OCI-LY3 (cell line): Measurements from ENCODE around the gene MEX3A.

Source experiments
- H2AFZ ChIP-seq: fragments of 200-600, 300-600 bp; shearing (Covaris generic); 2 replicates; pipeline ENCODE4 v1.6.0; 2014; ENCODE audit warnings: antibody characterized with exemption, low read depth, low read length
- H3K27ac ChIP-seq: fragments of 200-600, 300-600 bp; sonication (generic); 2 replicates; pipeline ENCODE4 v1.5.1; 2014; ENCODE audit warnings: mild to moderate bottlenecking, low read length, moderate library complexity, mixed read lengths
- H3K27me3 ChIP-seq: fragments of 200-600, 300-600 bp; sonication (generic); 2 replicates; pipeline ENCODE4 v1.6.1; 2014; ENCODE audit warnings: low read depth, low read length, mixed read lengths
- H3K36me3 ChIP-seq: fragments of 200-600, 300-600 bp; sonication (generic); replicated peaks from 2 replicates; pipeline ENCODE3; 2014; ENCODE audit warnings: low read depth, low read length, mixed read lengths
- H3K4me1 ChIP-seq: fragments of 300-600, 200-600 bp; sonication (generic); 2 replicates; pipeline ENCODE4 v1.6.1; 2014; ENCODE audit warnings: low read length, mixed read lengths
- H3K4me2 ChIP-seq: fragments of 200-600, 300-600 bp; sonication (generic); 2 replicates; pipeline ENCODE4 v1.6.1; 2014; ENCODE audit warnings: low read length, mixed read lengths
- H3K4me3 ChIP-seq: fragments of 300-600, 200-600 bp; sonication (generic); 2 replicates; pipeline ENCODE4 v1.5.1; 2014; ENCODE audit warnings: antibody characterized with exemption, mild to moderate bottlenecking, low read length, moderate library complexity
- H3K79me2 ChIP-seq: fragments of 300-600, 200-600 bp; shearing (Covaris generic); 2 replicates; pipeline ENCODE4 v1.6.1; 2014; ENCODE audit warnings: mild to moderate bottlenecking, low read length, mixed read lengths
- H3K9ac ChIP-seq: fragments of 300-600, 200-600 bp; shearing (Covaris generic); 2 replicates; pipeline ENCODE4 v1.6.0; 2014; ENCODE audit warnings: mild to moderate bottlenecking, low read length, moderate library complexity
- H3K9me3 ChIP-seq: fragments of 200-600, 300-600 bp; shearing (Covaris generic); 2 replicates; pipeline ENCODE4 v1.6.1; 2014; ENCODE audit warnings: low read length, mixed read lengths; ENCODE audit not compliant: insufficient read depth
- H4K20me1 ChIP-seq: fragments of 200-600, 300-600 bp; sonication (generic); 2 replicates; pipeline ENCODE4 v1.6.1; 2016; ENCODE audit warnings: low read length, mixed read lengths; ENCODE audit not compliant: insufficient read depth
- EZH2phosphoT487 ChIP-seq: fragments of 200-600 bp; shearing (Covaris generic); IDR thresholded peaks from 2 replicates; pipeline ENCODE4 v1.6.1; 2018; ENCODE audit warnings: antibody characterized with exemption, mixed run types, low read depth
- TF ChIP-seq, protein P1 (sequence below): fragments of 200-600, 300-600 bp; sonication (generic); IDR thresholded peaks from 2 replicates; pipeline ENCODE4 v1.5.1; 2014; ENCODE audit warnings: antibody characterized with exemption, low read length, low read depth

The MEX3A gene

DNA sequence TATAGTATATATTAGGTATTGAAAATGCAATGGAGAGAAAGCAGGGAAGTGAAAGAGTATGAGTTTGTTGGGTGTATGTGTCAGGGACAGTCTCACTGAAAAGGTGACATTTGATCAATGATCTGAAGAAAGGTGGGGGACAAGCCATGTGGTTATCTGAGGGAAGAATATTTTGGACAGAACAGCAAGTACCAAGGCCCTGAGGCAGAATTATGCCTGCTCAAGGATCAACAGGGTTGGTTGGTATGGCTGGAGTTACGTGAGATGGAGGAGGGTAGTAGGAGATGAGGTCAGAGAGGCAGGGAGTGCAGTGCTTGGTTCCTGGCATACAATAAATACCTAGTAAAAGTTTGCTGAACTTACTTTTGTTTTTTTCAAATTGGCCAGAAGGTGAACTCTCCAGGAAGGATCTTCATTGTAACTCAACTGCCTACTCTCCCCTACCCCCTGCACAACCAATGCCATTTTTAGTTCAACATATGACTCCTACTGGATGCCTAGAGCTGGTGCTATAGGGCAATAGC is 25.9 kb downstream of the MEX3A start:
- no peak overlapping the region for H3K4me3 ChIP-seq
- no peaks in the 10 kb centered on the region for H3K9me3 ChIP-seq
- no peaks in the 10 kb centered on the region for H4K20me1 ChIP-seq
- H3K27ac ChIP-seq, result no peak overlapping the region
- peaks cover 12% of the 10 kb centered on the region for H3K4me1 ChIP-seq
- peaks cover 21% of the 10 kb centered on the region for H3K79me2 ChIP-seq
- H3K9ac ChIP-seq, result no peak overlapping the region
- H3K4me2 ChIP-seq, result no peak overlapping the region
- no peaks in the 10 kb centered on the region for H3K27me3 ChIP-seq
- TF ChIP-seq, protein P1, sequence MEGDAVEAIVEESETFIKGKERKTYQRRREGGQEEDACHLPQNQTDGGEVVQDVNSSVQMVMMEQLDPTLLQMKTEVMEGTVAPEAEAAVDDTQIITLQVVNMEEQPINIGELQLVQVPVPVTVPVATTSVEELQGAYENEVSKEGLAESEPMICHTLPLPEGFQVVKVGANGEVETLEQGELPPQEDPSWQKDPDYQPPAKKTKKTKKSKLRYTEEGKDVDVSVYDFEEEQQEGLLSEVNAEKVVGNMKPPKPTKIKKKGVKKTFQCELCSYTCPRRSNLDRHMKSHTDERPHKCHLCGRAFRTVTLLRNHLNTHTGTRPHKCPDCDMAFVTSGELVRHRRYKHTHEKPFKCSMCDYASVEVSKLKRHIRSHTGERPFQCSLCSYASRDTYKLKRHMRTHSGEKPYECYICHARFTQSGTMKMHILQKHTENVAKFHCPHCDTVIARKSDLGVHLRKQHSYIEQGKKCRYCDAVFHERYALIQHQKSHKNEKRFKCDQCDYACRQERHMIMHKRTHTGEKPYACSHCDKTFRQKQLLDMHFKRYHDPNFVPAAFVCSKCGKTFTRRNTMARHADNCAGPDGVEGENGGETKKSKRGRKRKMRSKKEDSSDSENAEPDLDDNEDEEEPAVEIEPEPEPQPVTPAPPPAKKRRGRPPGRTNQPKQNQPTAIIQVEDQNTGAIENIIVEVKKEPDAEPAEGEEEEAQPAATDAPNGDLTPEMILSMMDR, result no peak
- no peak for TF ChIP-seq EZH2phosphoT487
- H2AFZ ChIP-seq, result no peak overlapping the region
- no peaks in the 10 kb centered on the region for H3K36me3 ChIP-seq

DNA sequence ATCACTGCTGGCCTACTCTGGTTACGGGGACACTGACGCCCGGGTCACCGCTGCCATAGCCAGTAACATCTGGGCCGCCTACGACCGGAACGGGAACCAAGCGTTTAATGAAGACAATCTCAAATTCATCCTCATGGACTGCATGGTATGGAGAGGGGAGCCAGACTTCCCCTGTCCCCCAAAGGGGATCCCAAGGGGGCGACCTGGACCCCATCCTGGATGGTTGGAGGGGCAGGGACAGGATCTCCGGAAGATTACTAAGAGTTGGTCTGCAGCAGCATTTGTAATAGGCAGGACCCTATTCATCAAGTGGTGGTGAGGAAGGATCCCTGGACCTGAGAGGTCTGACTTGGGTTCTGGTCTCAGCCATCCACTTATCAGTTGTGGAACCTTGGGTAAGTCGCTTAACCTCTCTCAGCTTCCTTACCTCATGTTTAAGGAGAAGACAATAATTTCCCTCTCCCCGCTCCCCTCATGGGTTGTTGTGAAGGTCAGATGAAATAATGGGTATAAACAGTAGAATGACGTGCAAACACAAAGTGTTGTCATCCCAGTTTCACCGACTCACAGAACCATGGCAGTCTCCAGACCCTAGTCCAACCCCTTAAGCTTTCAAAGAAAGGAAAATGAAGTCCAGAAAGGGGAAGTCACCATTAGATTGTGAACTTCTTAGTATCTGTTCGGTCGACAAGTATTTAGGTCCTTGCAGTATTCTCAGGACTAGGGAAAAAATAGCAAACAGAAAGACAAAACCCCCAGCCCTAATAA is 26.8 kb downstream of the MEX3A start:
- H3K9ac ChIP-seq, result peak overlapping the region; percentile 96
- H3K27ac ChIP-seq, result peak overlapping the region; percentile 59
- H4K20me1 ChIP-seq, result no peaks in the 10 kb centered on the region
- no peaks in the 10 kb centered on the region for H3K9me3 ChIP-seq
- peak overlapping the region; percentile 86 for H3K4me3 ChIP-seq
- peaks cover 12% of the 10 kb centered on the region for H3K4me1 ChIP-seq
- H3K79me2 ChIP-seq, result peaks cover 21% of the 10 kb centered on the region
- H3K27me3 ChIP-seq, result no peaks in the 10 kb centered on the region
- TF ChIP-seq, protein P1, result no peak
- no peak for TF ChIP-seq EZH2phosphoT487
- peak overlapping the region; percentile 89 for H3K4me2 ChIP-seq
- H2AFZ ChIP-seq, result peak overlapping the region; percentile 89
- H3K36me3 ChIP-seq, result no peaks in the 10 kb centered on the region

DNA sequence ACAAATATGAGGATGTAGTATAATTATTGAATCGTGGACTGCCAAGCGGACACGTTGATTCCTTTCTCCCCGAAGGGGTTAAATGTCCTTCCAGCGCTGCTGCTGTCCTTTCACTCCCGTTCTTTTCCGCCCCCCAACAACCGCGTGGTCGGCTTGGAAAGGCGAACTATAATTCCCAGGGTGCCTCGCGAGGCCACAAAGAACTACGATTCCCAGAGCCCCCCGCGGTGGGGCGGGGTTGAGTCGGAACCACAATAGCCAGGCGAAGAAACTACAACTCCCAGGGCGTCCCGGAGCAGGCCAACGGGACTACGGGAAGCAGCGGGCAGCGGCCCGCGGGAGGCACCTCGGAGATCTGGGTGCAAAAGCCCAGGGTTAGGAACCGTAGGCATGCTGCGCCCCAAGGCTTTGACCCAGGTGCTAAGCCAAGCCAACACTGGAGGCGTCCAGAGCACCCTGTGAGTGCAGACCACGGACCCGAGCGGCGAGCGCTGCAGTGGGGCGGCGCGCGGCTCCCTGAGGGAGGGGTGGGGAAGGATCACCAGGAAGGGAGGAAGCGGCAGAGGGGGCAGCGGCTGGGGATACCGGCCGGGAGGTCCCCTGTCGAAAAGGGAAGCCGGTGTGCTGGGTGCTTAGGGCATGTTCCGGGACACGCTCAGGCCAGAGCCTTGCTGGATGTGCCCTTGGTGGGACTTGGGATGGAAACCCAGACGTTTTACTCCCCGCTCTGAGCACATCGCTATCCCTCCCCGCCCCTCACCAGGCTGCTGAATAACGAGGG is 27.6 kb downstream of the MEX3A start, which contains the start of gene LAMTOR2:
Gene LAMTOR2 (plus strand): TSS at position 283 of the 781 bp plus-strand sequence. CDS start 108 bp downstream, at position 391.
- peak within 1 kb of the TSS; percentile 96 for H3K9ac ChIP-seq
- peak within 1 kb of the TSS; percentile 89 for H2AFZ ChIP-seq
- H3K4me2 ChIP-seq, result peak within 1 kb of the TSS; percentile 94
- H3K36me3 ChIP-seq, result peaks cover 3% of the 10 kb centered on the region
- no peaks in the 10 kb centered on the region for H3K9me3 ChIP-seq
- H3K4me3 ChIP-seq, result peak within 1 kb of the TSS; percentile 86
- no peaks in the 10 kb centered on the region for H4K20me1 ChIP-seq
- TF ChIP-seq, protein P1, result no peak
- no peak for TF ChIP-seq EZH2phosphoT487
- H3K27me3 ChIP-seq, result no peaks in the 10 kb centered on the region
- H3K4me1 ChIP-seq, result peaks cover 12% of the 10 kb centered on the region
- H3K27ac ChIP-seq, result peak within 1 kb of the TSS; percentile 91
- peaks cover 21% of the 10 kb centered on the region for H3K79me2 ChIP-seq
